ENCODE data around the gene FAM216B. TPM values are rescaled to one million over a fixed set of nuclear protein-coding genes. Genes with fewer than 3 reads are reported as not detected.
"Not testable (repeated sequence)": the region's sequence is repeated elsewhere in the genome, so short reads cannot be mapped to it uniquely, and the experiment has no call there.

Gene FAM216B
- total RNA-seq, 1 experiment from 2014 or later: not detected

DNA sequence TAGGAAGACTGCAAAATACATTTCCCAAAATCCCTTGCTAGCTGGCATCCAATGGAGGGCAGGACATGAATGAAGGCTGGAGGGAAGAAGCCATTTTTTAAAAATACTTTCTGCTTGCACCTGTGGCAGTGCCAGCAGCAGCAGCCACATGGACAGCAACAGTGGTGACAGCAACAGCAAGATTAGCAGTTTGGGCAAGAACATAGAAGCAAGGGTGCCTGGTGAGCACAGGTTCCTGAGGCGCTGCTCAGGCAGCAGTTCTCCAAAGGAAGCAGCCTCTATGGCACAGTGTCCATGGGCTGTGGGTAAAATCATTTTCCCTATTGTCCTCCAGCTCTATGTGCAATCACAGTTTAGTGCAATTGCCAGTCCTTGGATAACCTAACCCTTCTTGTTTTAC, 1.3 kb upstream of the FAM216B start:
- no peak for DNase-seq (ENCODE audit: low spot score)

DNA sequence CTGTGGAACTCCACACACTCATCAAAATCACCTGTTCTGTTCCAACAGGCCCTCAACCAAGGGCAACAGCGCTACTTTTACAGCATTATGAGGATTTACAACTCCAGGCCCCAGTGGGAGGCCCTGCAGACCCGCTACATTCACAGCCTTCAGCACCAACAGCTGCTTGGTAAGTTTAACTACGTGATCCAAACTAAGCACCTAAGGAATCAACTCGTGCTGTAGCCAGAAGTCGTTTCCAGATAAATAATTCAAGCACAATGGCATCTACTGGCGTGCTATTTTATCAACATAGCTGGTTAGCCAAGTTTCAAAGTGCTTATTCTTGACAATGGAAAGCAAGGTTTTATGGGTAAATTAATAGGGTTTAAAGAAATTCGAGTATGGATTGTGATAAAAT, 5.3 kb downstream of the FAM216B start:
- DNase-seq (ENCODE audit: low spot score): no peak

DNA sequence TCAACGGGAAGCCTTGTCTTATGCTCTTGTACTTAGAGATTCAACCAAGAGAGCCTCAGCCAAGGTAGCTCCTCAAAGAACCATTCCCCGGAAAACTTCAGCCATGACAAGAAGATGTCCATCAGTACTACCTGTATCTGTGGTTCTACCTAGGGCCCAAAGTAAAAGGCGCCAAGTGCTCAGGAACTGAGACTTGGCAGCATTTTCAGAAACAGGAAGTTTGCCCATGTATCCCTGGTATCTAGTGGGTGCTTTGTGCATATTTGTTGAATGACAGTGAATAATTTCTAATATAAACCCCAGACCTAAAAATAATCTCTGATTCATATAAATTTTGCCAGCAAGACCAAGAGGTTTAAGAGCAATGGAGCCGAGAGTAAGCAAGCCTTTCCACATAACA, 7.2 kb downstream of the FAM216B start:
- DNase-seq (ENCODE audit: low spot score): no peak

DNA sequence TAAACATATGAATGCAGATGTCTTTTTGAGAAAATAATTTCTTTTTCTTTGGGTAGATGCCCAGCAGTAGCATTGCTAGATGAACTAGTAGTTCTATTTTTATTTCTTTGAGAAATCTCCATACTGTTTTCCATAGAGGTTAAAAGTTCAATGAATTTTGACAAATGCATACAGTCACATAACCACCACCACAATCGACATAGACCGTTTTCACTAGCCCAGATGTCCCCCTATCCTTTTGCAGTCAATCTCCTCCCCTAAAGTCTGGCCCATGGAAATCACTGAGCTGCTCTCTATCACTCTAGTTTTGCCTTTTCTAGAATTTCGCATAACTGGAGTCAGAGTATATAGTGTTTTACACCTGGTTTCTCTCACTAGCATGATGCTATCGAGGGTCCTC, 10.8 kb downstream of the FAM216B start:
- DNase-seq (ENCODE audit: low spot score): no peak

DNA sequence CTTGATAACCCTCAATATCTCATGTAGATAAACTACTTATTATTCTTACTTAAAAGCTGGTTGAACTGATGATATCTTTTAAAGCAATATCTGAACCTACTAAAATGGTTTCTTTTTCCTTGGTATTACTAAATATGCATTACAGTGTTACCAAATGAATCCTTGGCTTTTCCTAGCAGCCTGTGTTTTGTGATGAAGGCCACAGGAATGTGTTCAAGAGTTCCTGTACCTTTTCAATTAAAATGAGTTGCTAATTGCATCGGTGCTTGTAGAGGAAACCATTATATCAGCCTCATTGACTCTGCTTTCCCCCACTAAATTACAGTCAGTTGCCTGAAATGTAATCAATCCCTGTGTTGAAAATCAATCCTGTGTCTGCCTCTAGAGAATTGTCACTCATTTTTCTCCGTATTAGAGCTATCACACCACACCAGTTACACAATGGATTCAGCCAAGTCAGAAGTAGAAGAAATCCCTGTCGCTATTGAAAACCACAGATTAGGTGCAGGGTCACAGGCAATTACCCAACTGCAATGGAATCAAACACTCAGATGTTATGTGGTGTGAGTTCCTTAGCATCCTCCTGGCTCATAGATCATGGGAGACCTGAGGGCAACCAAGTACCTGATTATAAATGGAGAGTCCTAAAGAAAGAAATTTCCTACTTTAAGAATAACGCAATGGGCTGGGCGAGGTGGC, 13.3 kb downstream of the FAM216B start:
- DNase-seq (ENCODE audit: low spot score): no peak

DNA sequence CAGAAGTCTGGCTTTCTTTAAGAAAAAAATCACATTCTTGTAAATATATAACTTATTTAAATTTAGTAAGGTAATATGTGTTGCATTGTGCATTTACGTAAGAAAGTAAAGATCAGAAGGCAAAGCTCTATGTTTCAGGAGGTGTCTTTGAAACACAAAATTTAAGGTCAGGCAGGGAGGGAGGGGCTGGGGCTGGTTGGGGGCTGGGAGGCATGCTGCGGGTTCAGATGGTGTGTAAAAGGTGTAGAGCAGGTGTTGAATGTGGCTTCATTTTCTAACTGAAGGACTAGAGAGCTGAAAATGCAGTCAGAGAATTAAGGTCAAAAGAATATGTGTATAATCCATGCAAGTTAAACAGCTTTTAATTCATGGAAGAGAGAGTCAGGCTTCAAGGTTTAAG, 14.3 kb downstream of the FAM216B start:
- no peak for DNase-seq (ENCODE audit: low spot score)

DNA sequence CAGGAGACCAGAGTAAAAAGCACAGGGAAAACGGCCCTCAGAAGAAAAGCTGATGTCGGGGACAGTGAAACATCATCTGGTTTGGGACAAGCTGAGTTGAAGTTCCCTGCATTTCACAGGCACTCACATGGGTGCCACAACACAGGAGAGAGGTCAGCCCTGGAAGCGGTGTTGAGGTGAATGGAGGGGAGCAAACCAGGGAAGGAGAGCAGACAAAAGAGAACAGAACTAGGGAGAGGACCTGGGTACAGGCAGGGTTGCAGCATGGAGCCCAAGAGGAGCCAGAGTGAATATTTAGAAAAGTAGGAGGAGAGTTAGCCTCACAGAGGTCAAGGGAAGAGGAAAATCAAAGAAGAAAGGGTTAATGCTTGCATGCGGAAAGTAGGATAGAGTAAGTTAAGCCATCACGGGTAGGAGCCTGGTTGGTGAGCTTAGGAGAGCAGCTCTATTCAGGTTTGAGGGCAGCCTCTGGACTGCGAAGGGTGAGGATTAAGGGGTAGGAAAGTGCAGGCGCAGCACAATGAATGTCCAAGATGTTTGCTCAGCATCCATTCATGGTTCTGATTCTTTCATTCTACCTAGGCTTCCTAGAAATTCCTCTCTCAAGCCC, 15.5 kb downstream of the FAM216B start:
- no peak for DNase-seq (ENCODE audit: low spot score)

DNA sequence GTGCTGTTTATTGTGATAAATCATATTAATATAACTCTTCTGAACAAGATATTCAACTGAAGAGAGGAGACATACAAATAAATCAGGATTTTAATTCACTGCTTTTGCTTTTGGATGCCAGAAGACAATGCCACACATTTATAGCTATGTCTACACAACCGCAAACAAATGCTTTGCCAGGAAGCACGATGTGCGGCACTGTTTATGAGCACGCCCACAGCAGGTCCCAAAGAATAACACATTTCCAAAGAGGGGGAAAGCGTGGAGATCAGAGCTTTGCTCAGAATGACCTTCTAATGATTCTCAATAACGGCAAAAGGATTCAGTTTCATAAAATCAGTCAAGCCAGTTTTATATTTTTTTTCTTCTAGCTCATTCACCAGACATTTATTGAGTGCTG, 16.7 kb downstream of the FAM216B start:
- DNase-seq (ENCODE audit: low spot score): no peak

DNA sequence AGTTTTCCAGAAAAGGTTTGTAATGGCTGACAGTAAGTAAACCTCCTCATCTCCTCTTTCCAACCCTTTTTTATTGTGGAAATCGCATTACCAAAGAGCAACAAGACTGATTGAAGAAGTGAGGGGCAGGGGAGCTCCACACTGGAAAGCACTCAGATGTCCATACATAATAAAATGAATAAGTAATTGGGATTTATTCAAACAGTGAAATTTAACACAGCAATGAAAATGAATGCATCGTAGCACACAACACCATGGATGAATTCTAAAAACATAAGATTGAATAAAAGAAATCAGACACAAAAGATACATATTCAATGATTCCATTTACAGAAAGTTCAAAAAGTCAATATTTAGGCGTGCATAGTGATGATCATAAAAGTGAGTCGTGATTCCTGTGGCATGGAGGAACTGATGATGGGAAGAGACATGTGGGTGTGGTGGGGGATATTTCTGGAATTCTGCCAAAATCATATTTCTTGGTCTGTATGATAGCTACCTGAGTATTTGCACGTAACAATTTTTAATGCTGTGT, 18.8 kb downstream of the FAM216B start:
- DNase-seq (ENCODE audit: low spot score): no peak

DNA sequence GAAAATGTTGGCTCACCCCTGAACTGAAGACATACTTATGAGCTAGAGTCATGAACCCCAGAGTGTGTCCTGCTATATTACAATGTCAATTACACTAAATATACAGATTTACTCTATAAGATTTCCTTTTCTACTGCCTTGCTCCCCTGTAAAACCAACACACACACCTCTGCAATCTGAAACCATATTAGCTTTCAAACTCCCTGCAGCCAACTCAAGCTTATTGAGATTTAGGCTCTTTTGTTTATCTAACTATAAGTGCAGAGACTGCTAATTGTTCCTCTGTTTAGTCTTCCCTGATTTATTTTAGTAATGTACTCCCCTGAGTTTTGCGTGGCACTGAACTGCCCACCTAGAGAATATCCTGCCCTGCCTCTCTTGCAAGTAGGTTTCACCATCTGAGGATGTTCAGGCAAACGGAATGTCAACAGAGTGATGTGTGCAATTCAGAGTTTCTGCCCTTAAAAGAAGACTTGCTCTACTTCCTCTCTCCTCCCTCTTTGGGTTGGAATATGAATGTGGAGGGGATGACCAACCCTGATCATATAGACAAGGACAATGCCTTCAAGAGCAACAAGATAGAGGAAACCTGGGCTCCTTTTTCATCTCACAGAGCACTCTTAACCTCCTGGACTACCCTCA, 22.3 kb downstream of the FAM216B start:
- no peak for DNase-seq (ENCODE audit: low spot score)

DNA sequence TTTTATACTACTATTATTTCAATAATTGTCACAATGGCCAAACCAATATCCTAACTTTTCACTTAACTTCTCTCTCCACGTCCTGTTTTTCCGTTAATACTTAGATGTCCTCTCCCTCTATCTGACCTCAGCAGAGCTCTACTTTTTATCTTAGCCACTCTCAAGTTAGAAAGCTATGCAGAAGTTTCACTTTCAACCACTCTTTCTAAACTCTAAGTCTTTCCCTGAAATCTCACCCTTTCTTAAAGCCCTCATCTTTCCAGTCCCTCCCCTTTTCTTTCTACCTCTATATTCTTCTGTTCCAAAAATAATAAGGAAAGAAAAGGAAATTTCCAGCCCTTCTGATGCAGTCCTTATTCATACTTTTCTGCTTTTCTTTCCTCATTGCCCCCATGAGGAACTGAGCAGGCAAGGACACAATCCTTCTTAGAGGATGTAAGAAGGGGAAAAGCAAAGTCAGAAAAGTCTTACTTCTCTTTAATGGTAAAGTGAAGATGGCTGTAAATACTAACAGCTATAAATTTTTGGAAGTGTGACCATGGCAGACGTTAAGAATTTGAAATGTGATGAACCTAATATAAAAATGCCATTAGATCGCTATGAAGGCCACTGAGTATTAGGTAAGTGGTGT, 23.0 kb downstream of the FAM216B start:
- no peak for DNase-seq (ENCODE audit: low spot score)

DNA sequence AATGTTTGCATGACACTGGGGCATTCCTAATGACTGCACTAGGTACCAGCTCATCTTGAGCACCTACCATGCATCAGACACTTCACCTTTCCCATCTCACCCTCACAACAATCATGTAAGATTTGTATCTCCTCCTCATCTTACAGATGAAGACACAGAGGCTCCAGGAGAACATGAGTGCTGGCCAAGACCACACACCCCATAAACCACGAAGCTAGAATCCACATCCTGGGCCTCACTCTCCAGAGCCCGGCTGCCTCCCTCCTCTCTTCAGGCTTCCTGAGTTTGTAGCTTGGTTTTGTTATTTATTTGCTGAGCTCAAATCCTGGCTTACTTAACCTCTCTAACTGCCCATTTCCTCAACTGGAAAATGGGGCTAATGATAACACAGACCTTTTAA, 25.9 kb downstream of the FAM216B start:
- DNase-seq (ENCODE audit: low spot score): no peak

DNA sequence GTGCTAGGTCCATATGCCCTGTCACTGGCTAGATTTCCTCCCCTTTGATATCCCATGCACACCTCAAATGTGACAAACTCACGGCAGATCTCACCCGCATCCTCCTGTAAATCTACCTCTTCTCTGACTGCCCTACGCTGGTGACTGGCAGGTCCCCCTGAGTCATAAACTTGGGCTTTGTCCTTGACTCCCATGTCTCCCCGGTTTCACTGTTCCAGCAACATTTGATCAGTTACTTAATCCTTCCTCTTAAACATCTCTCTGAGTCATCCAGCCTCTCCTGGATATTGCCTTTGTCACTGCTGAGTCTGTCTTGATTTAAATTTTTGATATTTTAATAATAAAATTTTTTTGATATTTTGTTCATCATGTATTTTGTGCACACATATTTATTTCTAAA, 26.5 kb downstream of the FAM216B start:
- DNase-seq (ENCODE audit: low spot score): no peak

DNA sequence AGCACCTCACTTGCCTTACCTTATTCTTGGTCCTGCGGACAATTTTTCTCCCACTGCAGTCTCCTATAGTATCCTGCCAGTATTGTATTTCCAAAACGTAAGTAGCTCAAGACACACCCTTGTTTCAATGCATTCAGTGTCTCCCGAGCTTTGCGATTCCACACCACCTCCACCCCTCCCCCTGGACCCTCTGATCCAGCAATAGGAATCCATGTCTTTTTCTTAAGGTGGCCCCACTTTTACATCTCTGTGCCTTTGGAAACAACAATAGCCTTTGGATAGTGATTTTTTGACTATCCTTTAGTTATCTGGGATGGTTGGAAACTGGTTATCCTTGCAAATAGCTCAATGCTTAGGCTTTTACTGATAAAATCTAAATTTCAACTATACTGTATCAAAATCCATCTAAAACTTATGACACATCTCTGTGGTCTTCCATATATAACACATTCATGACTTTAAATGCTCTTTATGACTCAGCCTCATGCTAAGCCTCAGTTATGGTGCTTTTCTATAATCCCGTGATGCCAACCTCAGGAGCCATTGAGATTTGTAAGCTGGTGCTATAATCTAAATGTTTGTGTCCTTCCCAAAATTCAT, 27.1 kb downstream of the FAM216B start:
- no peak for DNase-seq (ENCODE audit: low spot score)

DNA sequence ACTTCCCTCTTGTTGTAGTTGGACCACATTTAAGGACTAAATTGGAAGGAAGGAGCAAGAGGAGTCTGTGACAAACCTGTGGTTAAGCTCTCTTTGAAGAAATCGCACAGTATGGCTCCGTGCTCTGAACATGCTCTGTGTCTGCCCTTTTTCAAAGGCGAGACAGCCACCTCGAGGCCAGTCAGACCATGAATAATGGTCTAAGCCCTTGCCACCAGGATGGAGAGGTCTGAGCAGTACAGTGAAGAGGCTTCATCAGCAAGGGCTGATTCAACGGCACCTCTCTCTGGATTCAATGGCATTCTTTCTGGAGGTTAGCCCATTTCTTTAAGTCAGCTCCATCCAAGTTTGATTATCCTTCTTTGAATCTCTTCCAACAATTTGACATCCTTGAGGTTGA, 30.9 kb downstream of the FAM216B start:
- DNase-seq (ENCODE audit: low spot score): no peak

DNA sequence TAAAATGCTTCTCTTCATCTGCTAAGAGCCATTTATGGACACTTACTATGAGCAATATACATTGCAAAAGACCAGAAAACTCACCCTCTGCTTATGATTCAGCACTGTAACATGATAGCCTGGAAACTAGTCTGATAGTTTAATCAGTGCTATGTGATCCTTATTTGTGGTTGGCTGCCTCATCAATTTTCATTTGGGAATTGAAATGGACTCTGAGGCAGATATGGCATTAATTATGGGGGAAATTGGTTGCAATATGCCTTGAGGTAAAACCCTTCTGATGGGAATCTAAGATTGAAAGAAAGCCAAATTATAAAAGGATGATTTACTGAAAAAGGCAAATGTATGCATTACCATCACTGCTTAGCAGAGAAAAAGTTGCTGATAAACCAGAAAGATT, 33.5 kb downstream of the FAM216B start:
- DNase-seq (ENCODE audit: low spot score): no peak

DNA sequence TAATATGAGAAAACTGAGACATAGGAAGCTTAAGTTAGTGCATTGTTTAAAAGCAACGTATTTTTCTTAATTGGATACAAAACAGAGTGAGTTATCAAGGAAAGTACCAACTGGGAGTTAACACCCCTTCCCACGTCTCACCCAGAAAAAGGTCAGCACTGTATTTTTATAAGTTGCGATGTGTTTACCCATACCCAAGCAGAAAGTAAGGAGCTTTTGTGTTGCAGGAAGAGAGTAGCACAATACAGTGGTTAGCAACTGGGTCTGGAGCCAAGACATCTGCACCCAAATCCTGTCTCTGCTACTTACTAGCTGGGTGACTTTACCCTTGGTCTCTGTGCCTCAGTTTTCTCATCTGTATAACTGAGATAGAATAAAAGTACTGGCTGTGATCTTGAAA, 34.3 kb downstream of the FAM216B start:
- no peak for DNase-seq (ENCODE audit: low spot score)

DNA sequence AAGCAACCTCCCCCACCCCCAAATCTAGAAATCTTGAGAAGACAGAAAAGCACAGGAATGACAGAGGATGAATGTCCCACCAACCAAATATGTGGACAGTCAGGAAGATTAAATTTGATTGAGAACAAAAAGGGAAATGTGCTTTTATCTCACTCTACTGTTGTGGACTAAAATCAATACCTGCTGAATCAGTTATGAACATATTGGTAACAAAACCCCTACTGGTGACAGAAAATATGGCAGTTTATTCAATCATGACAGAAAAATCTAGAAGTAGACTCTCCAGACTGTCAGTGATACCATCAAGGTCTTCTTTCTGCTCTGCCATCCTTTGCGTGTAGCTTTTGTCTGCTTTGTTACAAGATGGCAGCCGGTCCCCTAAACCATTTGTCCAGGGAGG, 35.2 kb downstream of the FAM216B start:
- no peak for DNase-seq (ENCODE audit: low spot score)

DNA sequence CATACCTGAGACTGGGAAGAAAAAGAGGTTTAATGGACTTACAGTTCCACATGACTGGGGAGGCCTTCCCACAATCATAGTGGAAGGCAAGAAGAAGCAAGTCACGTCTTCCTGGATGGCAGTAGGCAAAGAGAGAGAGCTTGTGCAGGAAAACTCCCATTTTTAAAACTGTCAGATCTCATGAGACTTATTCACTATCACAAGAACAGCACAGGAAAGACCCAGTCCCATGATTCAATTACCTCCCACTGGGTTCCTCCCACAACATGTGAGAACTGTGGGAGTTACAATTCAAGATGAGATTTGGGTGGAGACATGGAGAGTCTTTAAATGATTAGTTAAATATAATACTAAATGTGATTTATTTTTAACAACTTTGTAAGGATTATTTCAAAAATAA, 38.3 kb downstream of the FAM216B start:
- DNase-seq (ENCODE audit: low spot score): not testable (repeated sequence)

DNA sequence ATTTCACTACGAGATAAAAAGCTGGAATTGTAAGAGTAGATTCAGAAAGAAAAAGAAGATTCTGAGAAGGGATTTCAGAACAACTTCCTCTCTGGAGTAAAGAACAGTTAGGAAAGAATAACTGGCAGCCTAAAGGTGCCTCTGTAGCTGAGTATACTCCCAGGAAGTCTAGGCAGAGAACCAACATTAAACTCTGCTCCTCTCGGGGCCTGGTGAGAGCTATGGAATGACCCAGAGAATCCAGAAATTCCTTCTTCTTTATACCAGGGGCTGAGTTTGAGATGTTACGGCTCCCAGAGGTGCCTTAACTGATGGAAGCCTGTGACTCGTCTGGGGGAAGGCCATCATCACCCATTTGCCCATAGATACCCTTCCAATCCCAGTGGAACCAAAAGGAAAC, 39.1 kb downstream of the FAM216B start:
- DNase-seq (ENCODE audit: low spot score): no peak

DNA sequence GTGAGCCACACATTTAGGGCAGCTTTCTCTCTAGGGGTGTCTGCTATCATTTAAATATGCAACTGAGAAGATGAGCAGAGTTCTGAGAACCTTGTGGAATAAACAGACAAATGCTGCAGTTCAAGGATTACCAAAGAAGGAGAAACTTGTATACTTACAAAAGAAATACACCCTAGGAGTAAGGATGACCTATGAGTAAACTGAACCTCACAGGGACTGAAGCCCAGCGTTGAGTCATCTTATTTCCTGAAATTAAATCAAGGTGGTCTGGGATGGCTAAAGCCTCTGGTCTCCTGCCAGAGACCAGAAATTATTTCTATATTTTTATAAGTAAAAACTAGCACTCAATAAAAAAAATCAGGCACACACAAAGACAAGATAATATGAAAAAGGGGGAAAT, 40.1 kb downstream of the FAM216B start:
- DNase-seq (ENCODE audit: low spot score): no peak
